ENCODE measurements around the gene EEF1G. TPM values are rescaled to one million over a fixed set of nuclear protein-coding genes. Genes with fewer than 3 reads are reported as not detected.

The EEF1G gene
- total RNA-seq, 1 donor from 2014 or later = 928 TPM

- Mint-ChIP-seq H3K4me1 (ENCODE audit: low read depth, unreplicated experiment) (peaks cover 23% of the 10 kb centered on the region), H3K36me3 (ENCODE audit: unreplicated experiment) (peaks cover 8% of the 10 kb centered on the region), H3K27ac (ENCODE audit: unreplicated experiment) (peak overlapping the region; percentile 93), H3K9me3 (ENCODE audit: unreplicated experiment) (peaks cover 28% of the 10 kb centered on the region), H3K27me3 (ENCODE audit: unreplicated experiment) (peaks cover 27% of the 10 kb centered on the region), H3K4me3 (ENCODE audit: unreplicated experiment) (peak overlapping the region; percentile 99)
- TF ChIP-seq CTCF (IDR thresholded peaks at IDR 0.05; ENCODE audit: partially characterized antibody, unreplicated experiment) = no peak
- no peak for DNase-seq
Observed at GRCh38 chr11:62600367-62601121, 26.9 kb upstream of the EEF1G start.

- Mint-ChIP-seq H3K36me3 (ENCODE audit: unreplicated experiment) (peaks cover 8% of the 10 kb centered on the region), H3K4me3 (ENCODE audit: unreplicated experiment) (peak overlapping the region; percentile 99)
Observed at GRCh38 chr11:62599901-62600300, 26.2 kb upstream of the EEF1G start.

GRCh38 chr11:62599069-62599696, 25.5 kb upstream of the EEF1G start:
- H3K36me3 Mint-ChIP-seq (ENCODE audit: unreplicated experiment) = peaks cover 8% of the 10 kb centered on the region
- peak overlapping the region; percentile 99 for H3K4me3 Mint-ChIP-seq (ENCODE audit: unreplicated experiment)
- H3K27me3 Mint-ChIP-seq (ENCODE audit: unreplicated experiment) = peaks cover 25% of the 10 kb centered on the region
- peak overlapping the region; percentile 93 for H3K27ac Mint-ChIP-seq (ENCODE audit: unreplicated experiment)
- peaks cover 32% of the 10 kb centered on the region for H3K9me3 Mint-ChIP-seq (ENCODE audit: unreplicated experiment)
- no peak for TF ChIP-seq CTCF (IDR thresholded peaks at IDR 0.05; ENCODE audit: partially characterized antibody, unreplicated experiment)
- peaks cover 23% of the 10 kb centered on the region for H3K4me1 Mint-ChIP-seq (ENCODE audit: low read depth, unreplicated experiment)
- peak; percentile 92 for DNase-seq

More at GRCh38 chr11:62599901-62600300, 26.2 kb upstream of the EEF1G start:
- Mint-ChIP-seq H3K27me3 (ENCODE audit: unreplicated experiment) (peaks cover 27% of the 10 kb centered on the region), H3K9me3 (ENCODE audit: unreplicated experiment) (peaks cover 32% of the 10 kb centered on the region), H3K4me1 (ENCODE audit: low read depth, unreplicated experiment) (peaks cover 23% of the 10 kb centered on the region), H3K27ac (ENCODE audit: unreplicated experiment) (peak overlapping the region; percentile 93)
- no peak for DNase-seq
- no peak for TF ChIP-seq CTCF (IDR thresholded peaks at IDR 0.05; ENCODE audit: partially characterized antibody, unreplicated experiment)

- Mint-ChIP-seq H3K27ac (ENCODE audit: unreplicated experiment) (no peak overlapping the region), H3K9me3 (ENCODE audit: unreplicated experiment) (peaks cover 36% of the 10 kb centered on the region), H3K36me3 (ENCODE audit: unreplicated experiment) (no peaks in the 10 kb centered on the region), H3K4me3 (ENCODE audit: unreplicated experiment) (no peak overlapping the region), H3K27me3 (ENCODE audit: unreplicated experiment) (peaks cover 7% of the 10 kb centered on the region), H3K4me1 (ENCODE audit: low read depth, unreplicated experiment) (peaks cover 32% of the 10 kb centered on the region)
- no peak for TF ChIP-seq CTCF (IDR thresholded peaks at IDR 0.05; ENCODE audit: partially characterized antibody, unreplicated experiment)
- DNase-seq = no peak
Observed at GRCh38 chr11:62595124-62595523, 21.4 kb upstream of the EEF1G start.
